Upper lobe of left lung (tissue), 4 donors: ENCODE data around the gene ATXN7L1.

ENCODE experiments used
- EP300 ChIP-seq, 4 donors: sonication (generic); formaldehyde crosslinking; IDR thresholded peaks; one replicate each; pipeline ENCODE4 v1.5.1; 2017; ENCODE audit warnings: antibody characterized with exemption in 4 of 4, control low read depth in 2 of 4
- TF ChIP-seq, protein P1 (sequence below), 6 experiments: fragments of 450-650 bp in 4 of 6; fragments of 200-600 bp in 2 of 6; sonication (generic) in 2 of 6; IDR thresholded peaks; one replicate each; pipeline ENCODE4 v1.5.1; 2016 to 2019; ENCODE audit warnings: antibody characterized with exemption in 6 of 6

DNA sequence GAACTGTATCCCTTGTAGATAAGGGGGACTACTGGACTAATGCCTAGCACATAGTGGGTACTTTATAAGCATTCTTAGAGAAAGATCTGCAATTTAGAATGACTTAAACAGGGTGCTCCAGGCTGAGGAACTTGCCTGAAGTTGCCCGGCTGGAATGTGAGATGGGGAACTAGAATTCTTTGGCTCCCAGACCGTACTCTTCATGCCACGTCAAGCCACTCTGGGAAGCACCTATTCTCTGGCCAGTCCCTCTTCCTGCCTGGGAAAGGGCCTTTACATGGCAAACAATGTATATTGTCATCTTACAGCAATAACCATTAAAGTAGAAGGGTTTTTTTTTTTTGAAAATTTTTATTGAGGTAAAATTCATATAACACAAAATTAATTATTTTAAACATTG, 34.5 kb downstream of the ATXN7L1 start:
- TF ChIP-seq, protein P1, sequence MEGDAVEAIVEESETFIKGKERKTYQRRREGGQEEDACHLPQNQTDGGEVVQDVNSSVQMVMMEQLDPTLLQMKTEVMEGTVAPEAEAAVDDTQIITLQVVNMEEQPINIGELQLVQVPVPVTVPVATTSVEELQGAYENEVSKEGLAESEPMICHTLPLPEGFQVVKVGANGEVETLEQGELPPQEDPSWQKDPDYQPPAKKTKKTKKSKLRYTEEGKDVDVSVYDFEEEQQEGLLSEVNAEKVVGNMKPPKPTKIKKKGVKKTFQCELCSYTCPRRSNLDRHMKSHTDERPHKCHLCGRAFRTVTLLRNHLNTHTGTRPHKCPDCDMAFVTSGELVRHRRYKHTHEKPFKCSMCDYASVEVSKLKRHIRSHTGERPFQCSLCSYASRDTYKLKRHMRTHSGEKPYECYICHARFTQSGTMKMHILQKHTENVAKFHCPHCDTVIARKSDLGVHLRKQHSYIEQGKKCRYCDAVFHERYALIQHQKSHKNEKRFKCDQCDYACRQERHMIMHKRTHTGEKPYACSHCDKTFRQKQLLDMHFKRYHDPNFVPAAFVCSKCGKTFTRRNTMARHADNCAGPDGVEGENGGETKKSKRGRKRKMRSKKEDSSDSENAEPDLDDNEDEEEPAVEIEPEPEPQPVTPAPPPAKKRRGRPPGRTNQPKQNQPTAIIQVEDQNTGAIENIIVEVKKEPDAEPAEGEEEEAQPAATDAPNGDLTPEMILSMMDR (IDR thresholded peaks at IDR 0.05) = no peak
- TF ChIP-seq EP300 (IDR thresholded peaks at IDR 0.05) = no peak
